GM12864 (cell line): Measurements from ENCODE around the gene ETV6.

Experiments
- DNase-seq: peaks from one replicate; pipeline ENCODE4 v3.0.0-alpha.2; 2011; ENCODE audit warnings: low read depth
- H3K4me3 ChIP-seq: 2 replicates; pipeline ENCODE4 v1.5.1; 2011; ENCODE audit warnings: mild to moderate bottlenecking, low read depth, low read length, control low read depth
- CTCF ChIP-seq: IDR thresholded peaks from 2 replicates; pipeline ENCODE4 v1.5.1; 2011; ENCODE audit warnings: low read depth, mild to moderate bottlenecking, moderate library complexity, low read length, control low read depth, inconsistent platforms; ENCODE audit errors: missing control alignments

ETV6 gene

DNA sequence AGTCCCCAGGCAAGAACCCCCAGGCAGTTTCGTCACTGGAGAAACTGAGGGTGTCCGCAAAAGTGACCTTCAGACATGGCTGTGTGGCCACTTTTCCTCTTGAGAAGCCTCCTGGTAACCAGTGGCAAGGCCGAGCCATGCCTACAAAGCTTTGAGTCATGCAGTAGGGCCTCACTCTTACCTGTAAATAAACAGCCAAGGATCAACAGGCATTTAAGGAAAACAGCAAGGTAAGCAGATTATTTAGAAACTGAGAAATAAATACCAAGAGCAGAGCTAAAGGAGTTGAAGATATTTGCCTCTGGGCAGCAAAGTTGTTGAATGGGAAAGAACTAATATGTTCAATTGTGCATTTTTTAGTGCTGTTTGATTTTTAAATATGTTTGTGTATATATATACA, 280.2 kb downstream of the ETV6 start:
- no peak overlapping the region for H3K4me3 ChIP-seq
- DNase-seq, result no peak
- TF ChIP-seq CTCF, result no peak

DNA sequence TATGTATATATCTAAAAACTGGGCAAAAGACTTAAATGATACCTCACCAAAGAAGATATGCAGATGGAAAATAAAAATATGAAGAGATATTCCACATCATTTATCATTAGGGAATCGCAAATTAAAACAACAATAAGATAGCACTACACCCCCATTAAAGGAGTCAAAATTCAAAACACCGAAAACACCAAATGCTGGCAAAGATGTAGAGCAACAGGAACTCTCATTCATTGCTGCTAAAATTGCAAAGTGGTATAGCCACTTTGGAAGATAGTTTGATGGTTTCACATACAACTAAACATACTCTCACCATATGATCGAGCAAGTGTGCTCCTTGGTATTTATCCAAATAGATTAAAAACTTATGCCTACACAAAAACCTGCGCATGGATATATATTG, 289.7 kb downstream of the ETV6 start:
- no peak for DNase-seq
- TF ChIP-seq CTCF, result no peak
- no peak overlapping the region for H3K4me3 ChIP-seq

DNA sequence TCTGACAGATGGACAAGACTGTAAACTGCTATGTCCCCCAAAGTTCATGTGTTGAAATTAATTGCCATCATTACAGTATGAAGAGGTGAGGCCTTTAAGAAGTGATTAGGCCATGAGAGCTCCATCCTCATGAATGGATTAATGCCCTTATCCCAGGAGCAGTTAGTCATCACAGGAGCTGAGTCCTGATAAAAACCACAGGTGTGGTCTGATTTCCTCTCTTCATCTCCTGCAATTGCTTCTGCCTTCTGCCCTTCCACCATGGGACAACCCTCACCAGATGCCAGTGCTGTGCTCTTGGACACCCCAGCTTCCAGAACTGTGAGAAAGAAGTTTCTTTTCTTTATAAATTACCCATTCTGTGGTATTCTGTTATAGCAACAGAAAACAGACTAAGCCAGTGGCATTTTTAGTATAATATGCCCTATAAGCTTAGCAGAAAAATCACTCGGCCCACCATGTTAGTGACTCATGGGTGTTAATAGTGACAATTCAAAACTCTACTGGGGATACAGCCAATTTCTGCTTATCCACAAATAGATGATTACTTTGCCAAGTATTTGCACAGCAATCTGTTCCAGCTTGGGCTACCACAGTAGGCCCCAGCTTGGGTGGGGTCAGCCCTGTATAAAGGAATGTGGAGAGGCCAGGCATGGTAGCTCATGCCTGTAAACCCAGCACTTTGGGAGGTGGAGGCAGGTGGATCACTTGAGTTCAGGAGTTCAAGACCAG, 292.3 kb downstream of the ETV6 start:
- DNase-seq, result no peak
- no peak for TF ChIP-seq CTCF
- H3K4me3 ChIP-seq, result no peak overlapping the region

- no peak for TF ChIP-seq CTCF
- no peak overlapping the region for H3K4me3 ChIP-seq
- no peak for DNase-seq
Measured at GRCh38 chr12:11943919-11944700, 294.6 kb downstream of the ETV6 start.
